ENCODE measurements around the gene SLC25A12.
A peak's percentile ranks its signal among the peaks of the same experiment; 100 is the strongest.

SLC25A12 gene

DNA sequence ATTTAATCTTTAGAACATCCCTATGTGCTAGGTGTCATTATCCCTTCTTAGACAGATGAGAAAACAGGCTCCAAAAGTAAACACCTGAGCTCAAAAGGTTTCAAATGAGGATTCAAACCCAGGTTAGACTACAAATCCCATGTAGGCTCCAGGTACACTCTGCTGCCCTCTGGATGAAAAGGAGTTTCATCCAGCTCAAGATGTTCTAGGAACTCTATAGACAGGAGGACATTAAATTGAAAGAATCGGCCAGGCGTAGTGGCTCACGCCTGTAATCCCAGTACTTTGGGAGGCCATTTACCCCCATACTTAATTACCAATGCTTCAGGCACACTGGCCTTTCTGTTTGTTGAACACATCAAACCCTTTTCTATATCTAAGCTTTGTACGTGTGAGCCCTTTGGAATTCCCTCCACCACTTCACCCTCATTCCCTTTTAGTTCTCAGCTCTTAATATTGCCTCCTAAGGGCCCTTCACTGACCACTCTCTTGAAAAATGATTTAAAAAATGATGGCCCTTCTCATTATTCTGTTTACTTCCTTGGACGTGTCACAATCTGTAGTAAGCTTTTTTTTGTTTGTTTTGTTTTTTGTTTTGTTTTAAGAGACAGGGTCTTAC, 10.7 kb downstream of the SLC25A12 start:
- DNase-seq = no peak

DNA sequence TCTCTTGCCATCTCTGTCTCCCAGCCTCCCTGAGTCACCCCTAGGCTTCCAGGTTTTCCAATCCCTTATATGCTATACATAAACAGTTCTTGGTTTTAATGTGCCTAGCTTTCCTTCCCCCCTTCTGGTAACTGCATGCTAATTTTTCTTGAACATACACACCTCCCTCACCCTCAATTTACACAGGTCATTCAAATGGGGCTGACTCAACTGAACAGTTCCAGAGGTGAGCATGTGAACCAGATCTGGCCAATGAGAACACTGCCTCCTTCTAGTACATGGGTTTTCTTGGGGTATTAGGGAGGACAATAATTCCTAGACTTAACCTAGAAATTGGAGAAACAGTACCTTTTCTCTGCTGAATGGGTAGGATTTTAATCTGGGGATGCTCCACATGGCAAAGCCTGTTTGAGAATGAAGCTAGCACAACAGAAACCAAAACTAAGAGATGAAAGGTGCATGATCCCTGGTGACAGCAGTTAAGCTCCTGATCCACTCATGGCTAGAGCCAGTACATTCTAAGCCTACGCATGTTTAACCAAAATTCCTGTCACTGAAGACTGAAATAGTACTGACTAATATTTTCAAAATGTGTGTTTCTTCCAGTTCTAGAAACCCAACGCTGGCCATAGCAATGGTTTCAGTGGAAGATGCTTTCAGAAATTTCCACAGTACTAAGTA, 11.8 kb downstream of the SLC25A12 start:
- DNase-seq = no peak

DNA sequence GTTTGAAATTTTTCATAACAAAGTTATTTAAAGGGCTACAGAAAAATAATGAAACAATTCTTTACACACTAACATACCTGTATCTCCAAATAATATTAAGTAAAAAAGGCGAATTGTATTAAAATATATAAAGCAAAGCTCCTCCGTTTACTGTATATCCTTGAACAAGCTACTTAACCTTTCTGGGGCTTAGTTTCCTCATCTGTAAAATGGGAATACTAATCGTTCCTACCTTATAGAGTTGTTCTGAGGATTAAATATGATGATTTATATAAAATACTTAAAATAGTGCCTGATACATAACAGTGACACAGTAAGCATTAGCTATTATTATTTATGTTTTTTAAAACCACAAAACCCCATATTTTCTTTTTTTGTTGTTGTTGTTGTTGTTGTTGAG, 13.3 kb downstream of the SLC25A12 start:
- DNase-seq = no peak

DNA sequence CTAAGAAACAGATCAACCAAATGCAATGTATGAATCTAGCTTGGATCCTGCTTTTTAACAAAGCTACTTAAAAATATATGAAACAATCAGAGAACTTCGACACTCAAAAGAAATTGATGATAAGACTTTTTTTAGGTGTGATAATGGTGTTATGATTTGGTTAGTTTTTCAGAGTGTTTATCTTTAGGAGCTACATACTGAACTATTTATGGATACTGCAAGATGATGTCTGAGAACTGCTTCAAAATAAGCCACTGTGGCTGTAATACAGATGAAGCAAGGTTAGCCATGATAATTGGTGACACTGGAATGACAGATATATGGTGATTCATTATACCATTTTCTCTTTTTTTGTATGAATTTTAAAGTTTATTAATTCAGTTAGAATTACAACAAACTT, 14.2 kb downstream of the SLC25A12 start:
- DNase-seq = no peak

DNA sequence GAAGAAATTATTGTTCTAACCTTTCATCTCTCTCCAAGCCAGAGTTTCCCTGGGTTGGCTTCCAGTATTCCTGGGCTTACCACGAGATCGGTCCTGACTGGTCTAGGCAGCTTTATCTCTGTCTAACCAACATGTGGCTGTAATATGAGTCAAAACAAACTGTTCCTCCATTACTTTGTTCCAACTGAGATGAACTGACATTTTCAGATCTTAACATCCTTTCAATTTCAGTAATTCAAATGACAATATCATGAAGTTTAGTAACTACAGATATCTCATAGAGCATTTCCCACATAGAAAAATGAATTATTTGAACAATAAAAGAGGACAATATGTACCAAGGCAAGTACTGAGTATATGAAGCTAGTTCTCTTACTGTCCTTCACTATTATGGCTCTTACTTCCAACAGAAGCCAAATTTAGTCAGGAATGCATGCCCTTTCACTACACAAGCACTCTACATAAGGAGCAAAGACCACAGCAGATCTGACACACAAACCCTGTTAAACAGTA, 15.5 kb downstream of the SLC25A12 start:
- peak; percentile 45 for DNase-seq

DNA sequence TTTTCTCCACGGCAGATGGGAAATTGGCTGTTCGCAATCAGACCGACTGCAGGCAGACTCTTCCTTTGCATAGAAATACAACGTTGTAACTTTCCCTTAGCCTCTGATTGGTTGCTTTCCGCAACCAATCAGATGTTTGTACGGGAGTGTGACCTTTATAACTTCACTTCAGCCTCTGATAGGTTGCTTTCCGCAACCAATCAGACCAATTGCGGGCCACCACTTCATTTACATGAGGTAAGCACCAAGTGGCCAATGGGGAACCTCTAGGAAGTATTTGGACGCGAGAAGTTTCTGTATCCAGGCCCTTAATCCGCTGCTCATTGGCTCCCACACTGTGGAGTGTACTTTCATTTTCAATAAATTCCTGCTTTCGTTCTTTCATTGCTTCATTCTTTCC, 19.1 kb downstream of the SLC25A12 start:
- DNase-seq = no peak

DNA sequence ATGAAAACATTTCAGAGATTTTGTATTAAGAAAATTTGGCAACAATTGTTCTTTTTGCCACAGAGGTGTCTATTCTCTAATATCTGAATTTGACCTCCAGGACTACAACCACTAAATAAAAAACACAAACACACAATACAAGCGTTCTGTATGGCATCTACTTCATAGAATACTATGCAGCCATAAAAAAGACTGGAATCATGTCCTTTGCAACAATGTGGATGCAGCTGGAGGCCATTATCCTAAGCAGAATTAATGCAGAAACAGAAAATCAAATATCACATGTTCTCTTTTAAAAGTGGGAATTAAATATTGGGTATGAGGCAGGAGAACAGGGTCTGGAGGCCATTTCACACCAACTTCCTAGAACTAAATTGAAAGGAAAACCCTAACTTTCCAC, 19.5 kb downstream of the SLC25A12 start:
- no peak for DNase-seq

DNA sequence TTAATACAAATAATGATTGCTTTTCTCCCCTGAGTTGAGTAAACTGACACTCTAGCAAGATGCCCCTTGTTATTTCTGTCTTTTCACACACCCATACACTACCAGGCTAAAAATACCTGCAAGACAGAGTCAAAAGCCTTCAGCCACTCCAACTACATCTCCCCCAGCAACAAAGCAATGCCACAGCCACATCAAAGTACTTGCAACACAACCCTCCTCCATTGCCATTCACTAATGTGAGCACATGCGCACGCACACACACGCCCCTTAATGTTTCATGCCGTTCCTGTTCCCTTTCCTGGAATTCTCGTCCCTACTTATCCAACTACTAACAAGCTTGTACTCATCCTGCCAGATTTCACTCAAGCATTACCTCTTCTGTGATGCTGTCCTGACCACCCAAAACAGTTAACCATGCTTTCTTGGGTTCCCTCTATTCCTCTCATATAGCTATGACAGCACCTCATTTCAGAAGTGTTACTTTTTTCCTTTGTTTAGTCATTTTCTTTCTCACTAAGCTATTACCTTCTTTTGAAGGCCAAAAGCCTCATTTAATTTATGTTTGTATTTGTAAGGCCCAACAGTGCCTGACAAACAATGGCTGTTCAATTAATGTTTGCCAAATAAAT, 29.6 kb downstream of the SLC25A12 start:
- DNase-seq = no peak

DNA sequence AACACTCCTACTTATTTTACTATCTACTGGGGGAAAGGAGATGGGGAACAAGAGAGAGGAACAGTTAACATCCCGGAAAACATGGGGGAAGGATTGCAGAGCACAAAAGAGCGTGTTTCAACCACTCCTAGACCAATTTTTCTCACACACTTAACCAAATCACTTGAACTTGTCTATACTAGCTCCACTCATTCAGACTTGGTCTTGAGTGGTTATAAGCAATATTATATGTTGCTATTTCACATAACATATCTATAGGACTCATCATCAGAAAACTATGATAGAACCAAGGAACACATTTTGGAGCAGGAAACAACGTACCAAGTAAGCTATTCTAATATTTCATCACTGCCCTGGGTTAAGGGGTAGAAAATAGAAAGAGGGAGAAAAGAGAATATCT, 31.5 kb downstream of the SLC25A12 start:
- DNase-seq = no peak

DNA sequence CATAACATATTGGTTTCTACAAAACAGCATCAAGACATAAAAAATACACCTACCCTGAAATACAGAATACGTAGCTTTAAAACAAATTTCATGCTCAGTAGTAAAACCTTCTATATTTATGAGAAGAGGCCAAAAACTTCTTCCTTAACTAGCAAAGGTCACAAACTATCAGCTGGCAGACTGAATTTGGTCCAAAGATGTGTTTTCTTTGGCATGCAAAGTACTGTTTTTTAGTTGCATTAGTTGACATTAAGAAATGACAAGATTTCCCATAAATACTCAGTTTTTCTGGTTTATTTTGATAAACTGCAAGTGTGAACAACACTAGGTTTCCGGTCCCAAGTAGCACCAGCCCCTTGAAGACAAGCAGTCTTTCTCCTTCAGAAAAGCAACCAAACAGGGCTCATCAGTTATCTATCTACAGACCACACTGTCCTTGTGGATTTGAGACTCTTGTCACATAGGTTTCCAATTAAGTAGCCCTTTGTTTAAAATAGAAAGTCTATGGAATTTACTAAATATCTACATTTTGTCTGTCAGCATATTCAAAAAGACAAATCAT, 35.6 kb downstream of the SLC25A12 start:
- no peak for DNase-seq

DNA sequence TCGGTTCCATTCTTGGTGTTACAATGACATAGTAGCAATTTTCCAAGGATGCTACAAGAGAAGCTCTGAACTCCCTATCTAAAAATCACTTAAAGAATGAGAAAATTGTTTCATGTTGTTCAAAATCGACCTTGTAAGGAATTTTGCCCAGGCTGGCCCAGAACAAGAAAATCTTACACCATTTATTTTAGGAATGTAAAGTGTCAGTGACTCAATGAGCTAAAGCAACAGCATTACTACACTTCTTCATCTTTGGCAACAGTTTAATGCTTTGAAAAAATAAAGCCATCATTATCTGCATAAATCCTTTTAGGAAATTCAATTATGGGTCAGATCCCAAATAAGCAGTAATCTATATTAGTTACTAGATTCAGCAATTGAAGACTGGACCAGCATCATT, 38.6 kb downstream of the SLC25A12 start:
- DNase-seq = no peak

DNA sequence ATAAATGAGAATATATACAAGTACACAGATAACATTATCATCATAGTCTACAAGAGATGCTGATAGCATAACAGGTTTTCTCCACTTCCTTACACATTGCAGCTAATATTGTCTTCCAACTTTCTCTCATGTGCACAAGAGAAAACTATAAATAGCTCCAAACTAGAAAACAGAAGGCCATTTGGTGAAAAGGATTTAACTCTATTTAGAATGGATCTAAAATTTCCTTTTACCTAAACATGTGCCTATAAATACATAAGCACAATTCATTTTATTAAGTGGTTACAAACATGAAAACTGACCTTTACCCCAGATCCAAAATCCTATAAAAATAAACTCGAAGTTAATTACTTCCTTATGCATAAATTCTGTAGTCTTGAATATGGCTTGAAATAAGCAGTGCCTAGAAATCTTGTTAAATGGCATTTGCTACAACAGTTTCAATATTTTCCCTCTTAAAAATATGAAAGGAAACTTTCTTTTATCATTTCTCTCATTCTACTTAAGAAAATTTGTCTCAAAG, 41.6 kb downstream of the SLC25A12 start:
- DNase-seq = no peak

DNA sequence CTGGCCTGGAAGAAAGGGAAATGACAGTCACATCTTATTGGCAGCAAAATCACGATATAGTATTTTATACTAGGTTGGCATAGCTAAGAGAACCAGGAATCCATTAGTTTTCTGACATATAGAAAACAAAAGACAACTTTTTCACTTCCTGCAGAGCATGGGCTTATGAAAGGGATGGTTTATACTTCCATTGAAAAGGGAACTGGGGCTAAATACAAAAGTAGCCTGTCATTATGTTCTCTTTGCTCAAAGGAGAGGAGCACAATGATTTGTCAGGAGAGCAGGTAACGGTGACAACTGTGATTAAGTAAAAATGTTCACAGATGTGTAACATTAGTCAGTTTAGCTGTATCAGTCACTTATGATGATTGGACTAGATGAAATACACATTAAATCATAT, 46.4 kb downstream of the SLC25A12 start:
- DNase-seq = no peak

DNA sequence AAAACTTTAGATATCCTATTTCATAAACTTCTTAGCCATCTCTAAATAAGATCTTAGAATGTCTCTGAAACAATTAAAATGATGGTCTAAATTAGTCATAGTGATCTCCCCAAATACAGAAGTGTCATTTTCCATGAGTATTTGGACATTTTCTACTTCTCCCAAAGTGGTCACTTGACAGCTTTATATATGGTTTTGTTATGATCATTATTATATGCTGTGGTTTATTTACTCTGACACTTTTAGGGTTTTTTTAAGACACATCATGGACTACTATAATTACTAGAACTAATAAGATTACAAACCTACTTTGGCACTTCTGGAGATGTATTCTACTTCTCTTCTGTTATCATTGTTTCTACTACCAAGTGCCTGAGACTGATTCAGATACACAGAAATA, 47.1 kb downstream of the SLC25A12 start:
- DNase-seq = no peak

DNA sequence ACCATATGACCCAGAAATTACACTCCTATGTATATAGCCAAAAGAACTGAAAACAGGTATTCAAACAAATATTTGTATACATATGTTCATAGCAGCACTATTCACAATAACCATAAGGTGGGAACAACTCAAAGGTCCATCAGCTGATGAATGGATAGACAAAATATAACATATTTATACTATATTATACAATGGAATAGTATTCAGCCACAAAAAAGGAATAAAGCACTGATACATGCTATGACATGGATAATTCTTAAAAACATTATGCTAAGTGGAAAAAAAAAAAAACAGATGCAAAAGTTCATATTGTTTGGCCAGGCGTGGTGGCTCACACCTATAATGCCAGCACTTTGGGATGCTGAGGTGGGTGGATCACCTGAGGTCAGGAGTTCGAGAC, 52.0 kb downstream of the SLC25A12 start:
- no peak for DNase-seq

DNA sequence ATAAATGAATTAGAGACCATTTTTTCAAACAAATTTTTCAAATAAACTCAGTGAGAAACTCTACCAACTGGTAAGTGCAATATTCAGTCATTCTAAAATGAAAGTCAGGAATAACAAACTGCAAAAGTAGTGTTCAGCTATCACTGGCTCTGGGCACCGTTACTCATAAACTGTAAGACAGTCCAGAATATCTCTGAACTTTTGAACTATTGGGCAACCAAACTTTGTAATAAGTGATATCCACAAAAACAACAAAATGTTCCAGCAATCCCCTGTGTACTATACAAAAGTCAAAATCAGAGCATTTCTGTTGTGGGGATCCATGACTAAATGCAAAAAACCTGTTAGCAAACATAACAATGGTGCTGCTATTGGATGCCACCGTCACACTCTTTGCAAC, 56.3 kb downstream of the SLC25A12 start:
- DNase-seq = no peak

DNA sequence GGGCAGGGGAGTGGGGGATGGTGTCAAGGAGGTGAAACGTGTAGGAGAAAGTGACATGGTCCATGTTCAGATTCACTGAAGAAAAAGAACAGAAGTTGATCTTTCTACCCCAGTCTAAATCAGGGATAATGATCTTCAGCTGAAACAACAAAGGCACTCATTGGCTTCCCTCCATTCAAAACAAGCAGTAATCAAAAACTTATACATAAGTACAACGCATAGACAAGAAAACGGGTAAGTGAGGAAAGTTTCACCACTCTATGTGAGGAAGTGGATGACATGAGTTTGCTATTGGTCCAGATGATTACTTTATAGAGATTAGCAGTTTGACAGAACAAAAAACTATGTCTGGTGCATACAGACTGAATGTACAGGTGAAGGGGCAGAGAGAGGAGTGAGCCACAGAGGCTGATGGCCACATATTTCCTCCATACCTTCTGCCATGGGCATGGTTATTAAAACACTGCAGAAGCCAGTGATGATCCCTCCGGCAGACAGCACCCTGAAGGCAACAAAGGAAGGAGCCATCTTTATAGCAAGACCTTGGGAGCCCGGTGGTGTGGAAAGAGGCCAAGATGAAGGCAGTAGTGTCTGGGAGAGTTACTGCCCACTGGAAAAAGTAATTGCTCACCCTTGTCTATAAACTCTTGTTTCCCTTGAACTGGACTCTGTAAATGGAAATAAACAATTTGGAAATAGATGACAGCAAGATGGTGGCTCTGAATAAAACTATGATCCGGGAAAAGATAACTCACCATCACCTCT, 57.7 kb downstream of the SLC25A12 start:
- no peak for DNase-seq

DNA sequence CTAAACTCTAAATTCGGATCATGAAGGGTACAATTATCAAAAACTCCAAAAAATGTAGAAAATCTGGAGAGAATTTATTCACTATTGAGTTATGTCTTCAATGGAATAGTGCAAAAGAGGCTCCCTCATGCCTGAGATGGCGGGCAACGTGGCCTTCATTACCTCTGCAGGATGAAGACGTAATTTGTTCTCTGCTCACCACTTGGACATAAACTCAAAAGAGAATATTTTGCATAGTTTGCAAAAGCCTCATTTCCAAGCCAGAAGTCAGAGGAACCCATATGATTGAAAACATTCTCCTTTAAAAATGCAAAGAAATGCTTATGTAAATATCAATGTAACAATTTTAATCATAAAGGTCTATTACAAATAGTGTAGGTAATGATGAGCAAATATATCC, 58.7 kb downstream of the SLC25A12 start:
- DNase-seq = no peak

DNA sequence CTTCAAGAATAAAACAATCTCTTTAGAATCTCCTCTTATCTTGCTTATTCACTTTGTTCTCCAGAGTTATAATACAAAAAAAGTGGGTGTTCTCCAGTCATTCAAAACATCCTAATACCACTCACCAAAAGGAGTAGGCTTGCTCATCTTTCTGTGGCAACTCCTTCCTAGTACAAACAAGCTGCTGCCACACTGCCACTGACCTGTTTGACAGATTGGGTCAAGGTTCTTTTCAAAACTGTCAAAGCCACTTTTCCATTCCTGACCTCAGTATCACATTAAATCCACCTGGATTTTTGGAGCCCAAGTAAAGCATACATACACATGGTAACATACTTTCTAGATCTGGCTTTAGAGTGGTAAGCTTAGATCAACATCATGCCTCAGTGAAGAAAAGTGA, 59.8 kb downstream of the SLC25A12 start:
- DNase-seq = no peak

DNA sequence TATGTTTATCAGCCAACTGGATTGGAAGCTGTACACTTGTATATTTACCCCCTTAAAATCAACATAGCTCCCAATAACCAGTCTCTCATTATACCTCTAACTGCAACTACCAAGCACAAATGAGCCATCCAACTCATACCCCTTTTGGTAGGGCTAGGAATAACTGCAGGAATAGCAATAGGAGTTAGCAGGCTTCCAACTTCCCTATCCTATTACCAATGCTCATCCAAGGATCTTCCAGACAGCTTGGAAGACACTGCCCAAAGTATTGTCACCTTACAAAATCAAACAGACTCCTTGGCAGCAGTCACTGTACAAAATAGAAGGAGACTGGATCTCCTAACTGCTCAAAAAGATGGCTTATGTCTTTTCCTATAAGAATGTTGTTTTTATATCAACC, 61.6 kb downstream of the SLC25A12 start:
- DNase-seq = no peak

DNA sequence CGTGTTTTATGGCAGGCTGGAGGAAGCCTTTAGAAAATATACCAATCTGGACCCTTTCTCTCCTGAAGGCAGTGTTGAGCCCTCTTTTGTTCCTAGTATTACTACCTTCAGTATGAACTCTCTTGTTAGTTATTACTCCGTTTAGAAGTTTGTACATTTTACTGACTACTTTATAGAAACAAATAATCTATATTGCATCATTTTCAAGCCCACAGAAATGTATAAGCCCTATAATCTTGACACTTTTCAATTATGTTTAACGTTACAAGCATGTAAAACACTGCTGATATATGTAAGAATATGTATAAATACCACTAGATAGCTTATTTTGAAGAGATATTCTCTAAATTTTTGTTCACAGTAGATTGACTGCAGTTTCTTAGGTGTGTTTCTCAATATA, 64.0 kb downstream of the SLC25A12 start:
- DNase-seq = no peak

DNA sequence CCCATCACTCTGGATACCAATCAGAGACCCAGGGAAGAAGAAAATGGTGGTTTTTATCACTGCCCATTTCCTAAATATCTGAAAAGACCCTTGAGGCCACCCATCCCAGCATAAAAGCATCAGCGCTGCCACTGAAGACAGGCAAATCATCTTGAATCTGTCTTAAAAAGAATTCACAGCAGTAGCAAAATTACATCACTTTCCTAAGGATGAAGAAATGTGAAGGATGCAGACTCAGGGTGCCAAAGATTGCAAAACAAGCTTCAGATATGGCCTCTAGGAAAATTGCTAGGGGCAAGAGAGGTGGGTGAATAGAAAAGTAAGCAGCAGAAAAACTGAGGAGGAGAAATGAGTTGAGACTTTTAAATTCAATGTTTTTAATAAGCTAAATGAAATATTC, 70.0 kb downstream of the SLC25A12 start:
- DNase-seq = no peak
